HEK293 (cell line): ENCODE measurements around the gene CEACAM1.
"Not testable (repeated sequence)": the region's sequence is repeated elsewhere in the genome, so short reads cannot be mapped to it uniquely, and the experiment has no call there.

Experiments
- CTCF ChIA-PET: fragments of 350-600 bp; formaldehyde crosslinking; extraction: SDS; loops from one replicate; lab custom pipeline; 2021; ENCODE audit warnings: antibody characterized with exemption; lab: Yijun Ruan, JAX
- POLR2A ChIA-PET: fragments of 300-600 bp; formaldehyde crosslinking; extraction: SDS; loops from one replicate; lab custom pipeline; 2020; ENCODE audit warnings: antibody characterized with exemption, inconsistent platforms; lab: Yijun Ruan, JAX
- H3K27ac ChIP-seq: fragments of 200-500 bp; sonication (Bioruptor generic); 2 replicates; pipeline ENCODE4 v1.5.1; 2014; ENCODE audit warnings: low read depth, low read length, control low read depth, inconsistent platforms; ENCODE audit errors: extremely low read depth
- H3K36me3 ChIP-seq, 2 experiments: fragments of 200-500 bp in 1 of 2; sonication (Bioruptor generic) in 1 of 2; 1 replicate in 1 of 2; 2 replicates in 1 of 2; pipeline ENCODE4 v1.5.1; 2014 to 2017; ENCODE audit warnings: inconsistent platforms in 2 of 2, low read length in 2 of 2; ENCODE audit not compliant: control insufficient read depth in 2 of 2, insufficient read depth in 1 of 2
- H3K4me1 ChIP-seq: fragments of 200-500 bp; sonication (Bioruptor generic); 2 replicates; pipeline ENCODE4 v1.5.1; 2014; ENCODE audit warnings: mild to moderate bottlenecking, low read length, inconsistent platforms; ENCODE audit not compliant: control insufficient read depth, insufficient read depth
- H3K4me3 ChIP-seq: 2 replicates; pipeline ENCODE4 v1.5.1; 2011; ENCODE audit warnings: low read depth, mild to moderate bottlenecking, control low read depth, low read length, moderate library complexity
- H3K9me3 ChIP-seq: fragments of 200-500 bp; sonication (Bioruptor generic); 2 replicates; pipeline ENCODE4 v1.5.1; 2014; ENCODE audit warnings: low read depth, low read length, inconsistent platforms; ENCODE audit not compliant: control insufficient read depth, insufficient read depth
- BCL11A ChIP-seq: fragments of 450-650 bp; formaldehyde crosslinking; IDR thresholded peaks from 2 replicates; pipeline ENCODE4 v1.5.1; 2016; ENCODE audit warnings: low read depth, missing biosample characterization, missing genetic modification characterization
- IKZF3 ChIP-seq: fragments of 450-650 bp; IDR thresholded peaks from 2 replicates; pipeline ENCODE4 v1.5.0; 2018; ENCODE audit warnings: missing biosample characterization, mild to moderate bottlenecking, missing genetic modification characterization, moderate library complexity
- KLF1 ChIP-seq: fragments of 450-650 bp; formaldehyde crosslinking; IDR thresholded peaks from 2 replicates; pipeline ENCODE4 v1.5.1; 2016; ENCODE audit warnings: missing biosample characterization, missing genetic modification characterization
- PRDM10 ChIP-seq: fragments of 450-650 bp; formaldehyde crosslinking; IDR thresholded peaks from 2 replicates; pipeline ENCODE4 v1.5.1; 2016; ENCODE audit warnings: missing biosample characterization, missing genetic modification characterization
- REST ChIP-seq: fragments of 450-650 bp; formaldehyde crosslinking; IDR thresholded peaks from 2 replicates; pipeline ENCODE4 v1.5.1; 2016; ENCODE audit warnings: missing biosample characterization, missing genetic modification characterization
- ZFP41 ChIP-seq: fragments of 450-650 bp; formaldehyde crosslinking; IDR thresholded peaks from 2 replicates; pipeline ENCODE4 v1.5.1; 2016; ENCODE audit warnings: missing biosample characterization, missing genetic modification characterization, borderline replicate concordance
- ZNF202 ChIP-seq: fragments of 450-650 bp; formaldehyde crosslinking; IDR thresholded peaks from 2 replicates; pipeline ENCODE4 v1.5.1; 2016; ENCODE audit warnings: missing biosample characterization, missing genetic modification characterization, borderline replicate concordance
- ZNF223 ChIP-seq: fragments of 450-650 bp; formaldehyde crosslinking; IDR thresholded peaks from 2 replicates; pipeline ENCODE4 v1.5.1; 2016; ENCODE audit warnings: missing biosample characterization, missing genetic modification characterization
- ZNF449 ChIP-seq: fragments of 450-650 bp; formaldehyde crosslinking; IDR thresholded peaks from 2 replicates; pipeline ENCODE4 v1.5.1; 2017; ENCODE audit warnings: missing biosample characterization, mild to moderate bottlenecking, missing genetic modification characterization, moderate library complexity
- ZNF585B ChIP-seq: fragments of 450-650 bp; formaldehyde crosslinking; IDR thresholded peaks from 2 replicates; pipeline ENCODE4 v1.5.1; 2016; ENCODE audit warnings: missing biosample characterization, missing genetic modification characterization
- ZSCAN4 ChIP-seq: fragments of 450-650 bp; formaldehyde crosslinking; IDR thresholded peaks from 2 replicates; pipeline ENCODE4 v1.5.1; 2017; ENCODE audit warnings: missing biosample characterization, missing genetic modification characterization

CEACAM1 gene

GRCh38 chr19:42549067-42549466 lies 20.8 kb upstream of the CEACAM1 start:
- H3K9me3 ChIP-seq: not testable (repeated sequence)
- ChIA-PET CTCF (interaction anchor here (1.3 to 1.7 kb wide), 2 partner anchors 98 to 99 kb away, joined by 3 to 5 read pairs; no protein-coding TSS in a partner anchor), POLR2A (interaction anchor here (0.7 kb wide), 1 partner anchor 606 kb away, joined by 5 read pairs; no protein-coding TSS in a partner anchor)

GRCh38 chr19:42548552-42548951 lies 20.3 kb upstream of the CEACAM1 start:
- ChIA-PET POLR2A (interaction anchor here (0.7 kb wide), 1 partner anchor 607 kb away, joined by 5 read pairs; no protein-coding TSS in a partner anchor), CTCF (no interaction called here)

More at GRCh38 chr19:42549067-42549466, 20.8 kb upstream of the CEACAM1 start:
- H3K4me3 ChIP-seq, H3K27ac ChIP-seq, H3K4me1 ChIP-seq, H3K36me3 ChIP-seq: not testable (repeated sequence)

GRCh38 chr19:42547929-42548328 lies 19.6 kb upstream of the CEACAM1 start:
- no peaks in the 10 kb centered on the region for H3K9me3 ChIP-seq
- POLR2A ChIA-PET: no interaction called here
- H3K4me3 ChIP-seq: no peak overlapping the region
- H3K27ac ChIP-seq: no peak overlapping the region
- TF ChIP-seq ZNF449 (tag by site-specific recombination): no peak
- peak; percentile 85 for TF ChIP-seq KLF1 (tag by site-specific recombination)
- CTCF ChIA-PET: no interaction called here
- no peaks in the 10 kb centered on the region for H3K36me3 ChIP-seq
- no peaks in the 10 kb centered on the region for H3K4me1 ChIP-seq

More at GRCh38 chr19:42548552-42548951, 20.3 kb upstream of the CEACAM1 start:
- H3K9me3 ChIP-seq: no peaks in the 10 kb centered on the region
- TF ChIP-seq PRDM10 (tag by site-specific recombination): no peak
- TF ChIP-seq REST: peak; percentile 56; the same call in 1 of the 2 replicates
- TF ChIP-seq, all 188 proteins: peak for 1
- no peak overlapping the region for H3K4me3 ChIP-seq
- no peaks in the 10 kb centered on the region for H3K4me1 ChIP-seq
- H3K36me3 ChIP-seq: no peaks in the 10 kb centered on the region
- no peak overlapping the region for H3K27ac ChIP-seq

- H3K9me3 ChIP-seq: no peaks in the 10 kb centered on the region
- H3K27ac ChIP-seq: no peak overlapping the region
- H3K36me3 ChIP-seq: no peaks in the 10 kb centered on the region
- no peaks in the 10 kb centered on the region for H3K4me1 ChIP-seq
- ChIA-PET POLR2A (no interaction called here), CTCF (no interaction called here)
- no peak overlapping the region for H3K4me3 ChIP-seq
- TF ChIP-seq BCL11A (tag by site-specific recombination) (no peak), ZSCAN4 (no peak), ZNF585B (tag by site-specific recombination) (no peak), REST (no peak), ZNF223 (tag by site-specific recombination) (0 out of 2 replicates have a peak, but pooled peaks have one; percentile 61), ZNF202 (tag by site-specific recombination) (no peak), IKZF3 (tag by site-specific recombination) (no peak), ZFP41 (tag by site-specific recombination) (no peak)
Observed at GRCh38 chr19:42546831-42547500, 18.7 kb upstream of the CEACAM1 start.
